HG03060 (cell line): ENCODE data around the gene OGG1.

Source experiments
- ATAC-seq: cut with Tn5 transposase; IDR thresholded peaks from one replicate; pipeline ENCODE4 v1.9.1; 2021; ENCODE audit warnings: low read depth, moderate number of reproducible peaks; ENCODE audit not compliant: unreplicated experiment

The OGG1 gene

DNA sequence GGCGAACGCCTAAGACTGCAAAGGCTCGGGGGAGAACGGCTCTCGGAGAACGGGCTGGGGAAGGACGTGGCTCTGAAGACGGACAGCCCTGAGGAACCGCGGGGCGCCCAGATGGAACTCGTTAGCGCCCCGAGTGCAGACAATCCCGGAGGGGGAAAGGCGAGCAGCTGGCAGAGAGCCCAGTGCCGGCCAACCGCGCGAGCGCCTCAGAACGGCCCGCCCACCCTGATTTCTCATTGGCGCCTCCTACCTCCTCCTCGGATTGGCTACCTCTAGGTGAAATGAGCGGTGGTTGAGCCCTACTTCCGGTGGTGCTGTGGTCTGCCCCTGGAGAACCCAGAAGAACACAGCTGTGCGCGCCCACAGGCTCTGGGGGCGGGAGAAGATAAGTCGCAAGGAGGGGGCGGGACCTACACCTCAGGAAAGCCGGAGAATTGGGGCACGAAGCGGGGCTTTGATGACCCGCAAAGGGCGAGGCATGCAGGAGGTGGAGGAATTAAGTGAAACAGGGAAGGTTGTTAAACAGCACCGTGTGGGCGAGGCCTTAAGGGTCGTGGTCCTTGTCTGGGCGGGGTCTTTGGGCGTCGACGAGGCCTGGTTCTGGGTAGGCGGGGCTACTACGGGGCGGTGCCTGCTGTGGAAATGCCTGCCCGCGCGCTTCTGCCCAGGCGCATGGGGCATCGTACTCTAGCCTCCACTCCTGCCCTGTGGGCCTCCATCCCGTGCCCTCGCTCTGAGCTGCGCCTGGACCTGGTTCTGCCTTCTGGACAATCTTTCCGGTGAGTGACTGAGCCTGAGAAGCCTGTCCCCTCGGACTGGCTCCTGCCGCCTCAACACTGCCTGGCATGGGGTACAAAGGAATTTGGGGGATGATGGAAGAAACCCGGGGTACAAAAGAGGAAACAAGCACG is at the start of gene OGG1:
TSS of gene OGG1 (plus strand) at position 308 of the 911 bp plus-strand sequence. CDS start at position 643, 335 bp downstream.
- ATAC-seq: peak; percentile 67

DNA sequence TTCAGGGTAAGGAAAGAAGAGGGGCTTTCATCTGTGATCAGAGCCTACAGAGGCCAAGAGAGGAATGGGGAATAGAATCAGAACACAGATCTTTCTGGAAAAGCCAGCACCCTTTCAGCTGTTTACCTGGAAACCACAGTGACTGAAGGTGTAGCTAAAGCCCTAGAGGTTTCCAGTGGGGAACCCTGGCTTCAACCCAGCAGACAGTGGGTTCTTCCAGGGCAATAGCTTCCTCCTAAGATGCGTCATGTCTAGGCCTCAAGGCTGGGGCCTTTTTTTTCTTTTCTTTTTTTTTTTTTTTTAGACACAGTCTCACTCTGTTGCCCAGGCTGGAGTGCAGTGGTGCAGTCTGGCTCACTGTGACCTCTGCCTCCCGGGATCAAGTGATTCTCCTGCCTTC is 49.2 kb upstream of the OGG1 start:
- no peak for ATAC-seq

DNA sequence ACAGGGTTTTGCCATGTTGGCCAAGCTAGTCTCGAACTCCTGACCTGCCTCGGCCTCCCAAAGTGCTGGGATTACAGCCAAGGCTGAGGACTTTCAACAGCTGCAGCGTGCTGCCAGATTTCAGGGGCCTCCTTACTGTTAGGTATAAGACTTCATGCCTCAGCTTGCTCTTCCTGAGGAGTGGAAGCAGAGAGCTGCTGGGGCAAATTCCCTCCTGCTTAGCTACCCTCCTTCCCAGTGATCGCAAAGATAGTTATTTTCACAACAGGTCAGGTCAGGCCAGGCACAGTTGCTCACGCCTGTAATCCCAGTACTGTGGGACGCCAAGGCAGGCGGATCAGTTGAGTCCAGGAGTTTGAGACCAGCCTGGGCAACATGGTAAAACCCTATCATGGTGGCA is 48.7 kb upstream of the OGG1 start:
- ATAC-seq: no peak

- no peak for ATAC-seq
Observed at GRCh38 chr3:9701711-9702110, 48.0 kb upstream of the OGG1 start.

GRCh38 chr3:9703240-9703639 is 46.5 kb upstream of the OGG1 start:
- ATAC-seq: no peak

- no peak for ATAC-seq
Observed at GRCh38 chr3:9703736-9704346, 45.9 kb upstream of the OGG1 start, which contains the start of gene CPNE9. CPNE9 (plus strand) TSS chr3:9703833; CDS start chr3:9703997, 164 bp downstream.

GRCh38 chr3:9704347-9705322 is 45.1 kb upstream of the OGG1 start:
- ATAC-seq: no peak

DNA sequence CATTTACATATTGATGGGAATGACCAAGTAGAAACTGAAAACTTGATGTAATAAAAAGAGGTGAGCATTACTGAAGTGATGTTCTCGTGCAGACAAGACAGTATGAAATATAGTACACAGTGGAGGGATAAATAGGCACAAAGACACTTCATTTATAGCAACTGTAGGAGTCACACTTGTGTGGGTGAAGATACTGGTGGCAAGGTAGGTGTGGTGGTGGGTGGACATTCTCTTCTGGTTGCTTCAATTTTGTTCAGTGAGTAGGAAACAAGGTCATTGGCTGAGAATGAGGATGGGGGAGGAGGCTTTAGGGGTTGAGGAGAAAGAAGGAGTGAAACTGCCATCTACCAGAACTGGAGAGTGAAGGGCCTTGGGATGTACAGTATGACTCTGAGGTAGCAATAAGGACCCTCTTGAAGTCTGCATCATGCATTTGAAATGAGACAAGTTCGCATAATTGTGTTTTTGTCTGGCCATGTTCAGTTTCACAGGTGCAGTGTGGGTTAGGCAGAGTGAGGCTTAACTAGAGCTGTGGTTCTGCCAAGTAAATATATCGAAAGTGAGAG is 39.5 kb upstream of the OGG1 start:
- no peak for ATAC-seq

DNA sequence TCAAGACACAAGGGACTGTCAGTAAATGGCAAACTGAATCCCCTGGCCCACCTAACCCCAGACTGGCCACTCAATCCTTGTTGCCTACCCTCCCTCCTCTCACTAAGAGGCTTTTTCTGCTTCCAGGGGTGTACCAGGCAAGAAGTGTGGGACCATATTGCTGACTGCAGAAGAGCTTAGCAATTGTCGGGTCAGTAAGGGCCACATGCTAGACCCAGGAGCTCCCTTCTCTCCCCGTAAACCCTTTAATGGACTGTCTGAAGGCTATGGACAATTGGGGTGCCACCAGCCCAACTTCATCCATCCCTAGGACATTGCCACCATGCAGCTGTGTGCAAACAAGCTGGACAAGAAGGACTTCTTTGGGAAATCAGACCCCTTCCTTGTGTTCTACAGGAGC is 37.3 kb upstream of the OGG1 start:
- no peak for ATAC-seq

GRCh38 chr3:9713142-9713541 is 36.6 kb upstream of the OGG1 start:
- no peak for ATAC-seq

DNA sequence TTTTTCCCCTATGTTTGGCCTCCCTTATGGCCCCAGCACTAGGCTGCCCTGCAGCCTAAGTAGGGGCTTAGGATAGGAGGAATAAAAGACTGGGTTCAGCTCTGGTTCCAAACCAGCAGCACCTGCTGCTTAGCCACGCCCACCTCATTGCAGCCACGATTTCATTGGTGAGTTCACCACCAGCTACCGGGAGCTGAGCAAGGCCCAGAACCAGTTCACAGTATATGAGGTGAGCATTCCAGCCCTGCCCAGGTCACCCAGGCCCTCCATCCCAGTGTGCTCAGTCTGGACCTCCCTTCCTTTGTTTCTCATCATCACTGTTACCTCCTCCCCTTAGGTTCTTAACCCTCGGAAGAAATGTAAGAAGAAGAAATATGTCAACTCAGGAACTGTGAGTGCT is 34.6 kb upstream of the OGG1 start:
- ATAC-seq: no peak

DNA sequence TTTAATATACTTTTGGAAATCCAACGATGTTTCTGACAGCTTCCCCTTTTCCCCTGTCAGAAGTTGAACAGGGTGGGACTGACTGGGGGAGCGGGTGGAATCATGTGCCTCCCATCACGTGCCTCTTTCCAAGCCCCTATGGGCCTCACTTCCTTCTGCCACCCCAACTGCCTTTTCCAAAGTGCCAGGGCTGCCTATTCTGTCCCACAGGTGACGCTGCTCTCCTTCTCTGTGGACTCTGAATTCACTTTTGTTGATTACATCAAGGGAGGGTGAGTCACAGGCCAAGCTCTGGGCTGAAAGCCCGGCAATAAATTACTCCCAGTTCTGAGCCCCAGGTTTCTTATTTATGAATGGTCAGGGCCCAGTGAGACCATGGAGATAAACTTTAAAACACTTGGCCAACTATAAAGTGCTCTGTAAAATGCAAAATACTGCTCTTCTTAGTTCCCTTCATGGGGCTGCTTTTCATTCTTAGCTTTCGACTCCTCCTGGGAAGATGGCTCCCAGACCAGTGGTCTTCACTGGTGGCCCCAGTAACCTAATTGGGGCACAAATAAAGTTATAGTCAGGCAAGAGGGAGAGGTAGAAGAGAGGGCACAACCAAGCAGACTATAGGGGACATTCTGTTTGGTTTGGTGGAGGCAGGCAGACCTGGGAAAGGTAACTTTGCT is 33.9 kb upstream of the OGG1 start:
- ATAC-seq: no peak

GRCh38 chr3:9716801-9717555 is 32.8 kb upstream of the OGG1 start:
- no peak for ATAC-seq

- ATAC-seq: no peak
Observed at GRCh38 chr3:9717563-9717962, 32.2 kb upstream of the OGG1 start.

DNA sequence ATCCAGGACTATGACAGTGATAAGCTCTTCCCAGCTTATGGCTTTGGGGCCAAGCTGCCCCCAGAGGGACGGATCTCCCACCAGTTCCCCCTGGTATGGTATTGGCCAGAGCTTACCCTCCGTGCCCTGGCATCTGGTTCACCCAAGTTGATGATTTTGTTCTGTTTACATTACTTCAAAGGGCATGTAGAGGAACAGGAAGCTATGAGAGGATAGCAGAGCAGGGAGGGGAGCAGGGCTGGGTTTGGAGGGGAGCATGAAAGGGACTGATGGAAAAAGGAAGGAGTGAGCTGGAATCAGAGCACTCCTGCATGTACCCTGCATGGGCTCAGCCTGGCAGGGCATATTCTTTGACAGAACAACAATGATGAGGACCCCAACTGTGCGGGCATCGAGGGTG is 31.6 kb upstream of the OGG1 start:
- ATAC-seq: no peak

- no peak for ATAC-seq
Observed at GRCh38 chr3:9721015-9721699, 28.6 kb upstream of the OGG1 start.

DNA sequence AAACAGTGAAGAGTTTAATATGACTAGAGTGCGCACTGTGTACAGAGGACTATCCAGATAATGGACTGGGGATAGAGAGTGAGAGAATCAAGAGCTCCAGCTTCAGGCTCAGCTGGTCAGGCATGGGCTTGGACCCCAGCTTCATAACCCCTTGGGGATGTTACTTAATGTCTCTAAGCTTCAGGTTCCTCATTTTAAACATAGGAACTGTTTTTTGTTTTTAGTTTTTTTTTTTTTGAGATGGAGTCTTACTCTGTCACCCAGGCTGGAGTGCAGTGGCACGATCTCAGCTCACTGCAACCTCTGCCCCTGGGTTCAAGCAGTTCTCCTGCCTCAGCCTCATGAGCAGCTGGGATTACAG is 28.1 kb upstream of the OGG1 start:
- no peak for ATAC-seq

DNA sequence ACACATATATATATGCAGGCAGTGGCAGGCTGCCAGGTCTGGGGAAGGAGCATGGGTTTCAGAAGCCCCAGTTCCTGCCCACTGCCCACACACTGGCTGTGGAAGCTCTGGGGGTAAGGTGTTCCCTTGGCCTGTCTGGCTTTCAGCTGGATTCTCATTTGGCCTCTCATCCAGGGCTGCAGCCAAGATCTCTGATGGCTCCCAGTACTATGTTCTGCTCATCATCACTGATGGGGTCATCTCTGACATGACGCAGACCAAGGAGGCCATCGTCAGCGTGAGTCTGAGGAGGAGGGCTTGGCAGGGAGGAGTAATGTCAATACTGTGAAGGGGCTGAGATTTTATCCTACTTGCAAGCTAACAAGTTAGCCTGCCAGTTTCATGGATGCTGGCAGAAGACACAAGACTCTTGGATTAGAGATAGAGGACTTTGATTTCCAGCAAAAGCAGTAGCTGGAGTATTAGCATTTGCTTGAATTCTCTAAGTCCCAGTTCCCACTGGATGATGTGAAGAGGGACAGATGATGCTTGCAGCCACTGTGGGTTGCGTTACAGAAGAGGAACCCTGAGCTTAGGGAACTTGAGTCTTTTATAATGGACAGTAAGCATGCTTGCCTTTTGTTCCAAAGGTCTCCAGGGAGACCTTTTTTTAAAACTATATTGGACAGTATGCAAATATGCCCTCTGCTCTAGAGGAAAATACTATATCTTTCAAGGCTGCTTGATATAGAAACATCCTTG is 23.8 kb upstream of the OGG1 start:
- ATAC-seq: no peak
